T follicular helper cell (primary cell): ENCODE measurements around the gene CLEC2L.

Source experiments
- DNase-seq: peaks from one replicate; pipeline ENCODE4 v3.0.0-alpha.2; 2020; ENCODE audit warnings: low read depth

The CLEC2L gene

DNA sequence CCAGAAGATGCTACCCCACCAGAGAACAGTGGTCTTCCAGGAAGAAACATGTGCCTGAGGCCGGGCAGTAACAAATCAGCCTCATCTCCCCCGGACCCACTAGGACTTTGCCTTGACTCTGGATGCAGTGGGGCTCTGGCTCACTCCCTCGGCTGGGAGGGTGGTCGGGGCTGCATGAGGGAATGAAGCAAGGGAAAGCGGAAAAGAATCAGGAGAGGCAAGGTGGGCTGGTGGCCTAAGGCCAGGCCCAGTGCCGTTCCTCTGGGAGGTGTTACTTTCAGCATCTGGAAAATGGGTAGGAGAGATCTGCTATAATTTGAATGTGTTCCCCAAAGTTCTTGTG lies 51.8 kb downstream of the CLEC2L start:
- DNase-seq, result no peak

GRCh38 chr7:139576179-139576973 lies 52.9 kb downstream of the CLEC2L start:
- no peak for DNase-seq

GRCh38 chr7:139580435-139580834 lies 57.0 kb downstream of the CLEC2L start:
- DNase-seq, result no peak

GRCh38 chr7:139582130-139582650 lies 58.7 kb downstream of the CLEC2L start:
- DNase-seq, result no peak

- no peak for DNase-seq
These were observed 59.2 kb downstream of the CLEC2L start for GRCh38 chr7:139582671-139583155.

GRCh38 chr7:139583826-139584553 lies 60.5 kb downstream of the CLEC2L start:
- DNase-seq, result no peak

DNA sequence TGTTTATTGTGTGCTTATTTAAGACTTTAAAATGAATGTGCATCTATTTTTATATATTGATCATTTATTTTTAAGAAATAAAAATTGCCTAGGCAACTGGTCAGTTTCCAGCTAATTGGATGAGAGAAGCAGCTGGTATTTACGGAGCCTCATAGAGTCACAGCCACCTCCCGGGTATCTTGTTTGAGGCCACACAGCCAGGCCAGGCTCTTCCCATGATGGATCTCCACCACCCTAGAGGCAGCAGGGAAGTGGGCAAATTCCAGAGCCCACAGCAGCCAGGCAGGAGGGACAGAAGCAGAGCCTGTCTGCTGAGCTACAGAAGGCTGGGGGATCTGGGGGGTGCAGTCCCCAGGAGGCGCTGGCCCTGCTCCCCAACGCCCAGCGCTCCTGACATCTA lies 61.6 kb downstream of the CLEC2L start:
- no peak for DNase-seq

DNA sequence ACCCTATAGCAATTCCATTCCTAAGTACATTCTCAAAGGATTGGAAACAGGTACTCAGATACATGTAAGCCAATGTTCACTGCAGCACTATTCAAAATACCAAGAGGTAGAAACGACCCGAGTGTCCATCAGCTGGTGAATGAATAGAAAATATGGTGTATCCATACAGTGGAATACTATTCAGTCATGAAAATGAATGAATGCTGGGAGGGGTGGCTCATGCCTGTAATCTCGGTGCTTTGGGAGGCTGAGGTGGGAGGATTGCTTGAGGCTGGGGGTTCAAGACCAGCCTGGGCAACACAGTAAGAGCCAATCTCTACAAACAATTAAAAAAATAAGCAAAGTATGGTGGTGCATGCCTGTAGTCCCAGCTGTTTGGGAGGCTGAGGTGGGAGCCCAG lies 62.8 kb downstream of the CLEC2L start:
- DNase-seq, result no peak

- no peak for DNase-seq
These were observed 64.0 kb downstream of the CLEC2L start for GRCh38 chr7:139587535-139587934.

GRCh38 chr7:139588632-139589031 lies 65.1 kb downstream of the CLEC2L start:
- no peak for DNase-seq

- DNase-seq, result no peak
These were observed 66.0 kb downstream of the CLEC2L start for GRCh38 chr7:139589474-139589873.

DNA sequence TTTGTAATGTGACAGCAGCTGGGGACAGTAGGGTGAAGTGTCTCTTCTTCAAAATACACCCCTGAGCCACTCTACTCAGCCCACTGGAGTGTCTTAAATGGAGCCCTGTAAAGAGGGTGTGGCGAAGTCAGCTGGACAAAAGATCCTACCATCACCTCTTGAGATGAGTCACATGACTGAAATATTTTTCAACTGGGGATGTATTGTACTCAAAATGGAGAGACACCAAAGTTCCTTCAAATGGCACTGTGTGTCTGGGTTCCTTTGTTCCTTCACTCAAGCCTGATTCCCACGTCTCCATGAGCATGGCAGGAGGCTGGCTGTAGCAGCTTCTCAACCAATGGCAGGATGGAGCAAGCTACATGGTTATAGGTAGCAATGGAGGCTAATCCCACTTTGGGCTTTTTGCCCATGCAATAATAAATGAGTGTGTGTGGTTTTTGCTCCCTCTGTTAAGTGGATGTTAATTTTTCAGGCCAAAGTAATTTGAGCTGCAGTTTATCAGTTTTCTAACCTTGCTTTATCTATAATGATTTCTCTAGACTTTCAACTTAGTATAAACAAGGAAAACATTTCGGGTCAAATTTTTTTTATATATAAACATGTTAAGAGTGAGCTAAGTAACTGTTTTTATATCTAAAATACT lies 68.2 kb downstream of the CLEC2L start:
- DNase-seq, result no peak

DNA sequence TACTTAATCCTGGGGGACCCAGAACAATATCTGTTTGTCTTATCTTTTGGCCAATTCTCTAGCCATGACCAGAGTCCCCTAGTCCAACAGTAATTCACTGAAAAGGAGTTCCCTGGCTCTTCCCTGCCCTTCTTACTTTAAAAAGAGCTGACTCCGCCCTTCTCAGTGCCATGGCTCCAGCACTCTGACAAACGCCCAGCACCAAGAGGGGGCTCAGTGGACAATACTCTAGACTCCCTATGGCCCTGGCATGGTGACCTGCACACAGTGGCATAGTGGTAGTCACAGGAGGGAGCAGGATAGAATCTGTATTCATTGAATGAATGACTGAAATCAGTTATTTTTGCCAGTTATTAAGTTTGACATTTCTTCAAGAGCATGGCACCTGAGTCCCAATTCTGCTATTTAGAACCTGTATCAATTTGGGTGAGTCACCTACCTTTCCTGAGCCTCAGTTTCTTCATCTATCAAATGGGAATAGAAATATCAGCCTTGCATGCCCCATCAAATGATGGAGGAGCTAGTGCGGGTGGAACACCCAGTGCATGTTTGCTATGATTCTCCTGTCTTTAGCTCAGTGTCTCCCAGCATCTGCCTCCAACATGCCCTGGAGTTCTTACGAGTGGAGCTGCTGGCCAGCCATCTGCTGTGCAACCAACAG lies 69.4 kb downstream of the CLEC2L start:
- no peak for DNase-seq

DNA sequence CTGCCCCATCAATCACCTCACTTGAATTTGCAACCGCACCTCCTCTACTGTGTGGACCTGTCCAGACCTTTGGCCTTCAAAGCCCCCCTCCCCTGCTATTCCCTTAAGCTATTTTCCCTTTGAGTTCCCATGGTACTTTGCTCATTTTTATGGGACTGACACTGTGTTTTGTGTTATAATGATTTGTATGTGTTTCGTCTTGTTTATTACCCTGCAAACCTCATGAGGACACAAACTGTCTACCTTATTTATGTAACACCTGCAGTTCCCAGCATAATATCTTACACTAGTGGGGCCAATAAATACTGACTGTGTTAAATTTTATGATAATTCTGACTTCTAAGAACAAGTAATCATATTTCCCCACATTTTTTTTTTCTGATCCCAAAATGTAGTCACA lies 70.6 kb downstream of the CLEC2L start:
- DNase-seq, result no peak
